HepG2 (cell line): ENCODE data around the gene ULK3. TPM values are rescaled to one million over a fixed set of nuclear protein-coding genes. Genes with fewer than 3 reads are reported as not detected.

ENCODE experiments used
- AHDC1 ChIP-seq: sonication (generic); formaldehyde crosslinking; IDR thresholded peaks from 2 replicates; pipeline ENCODE4 v1.5.1; 2020; ENCODE audit warnings: mild to moderate bottlenecking, missing genetic modification reagents, borderline replicate concordance
- ATF7 ChIP-seq, 2 experiments: fragments of 450-650 bp in 1 of 2; sonication (generic) in 1 of 2; formaldehyde crosslinking in 1 of 2; IDR thresholded peaks; 2 replicates each; pipeline versions ENCODE4 v1.4.0 to v1.6.1; 2016 to 2020; ENCODE audit warnings: antibody characterized with exemption in 1 of 2, mild to moderate bottlenecking in 1 of 2, missing genetic modification reagents in 1 of 2
- ELF3 ChIP-seq: IDR thresholded peaks from 2 replicates; pipeline ENCODE4 v1.6.1; 2016; ENCODE audit warnings: missing genetic modification reagents, missing compliant biosample characterization
- JUND ChIP-seq: sonication (generic); formaldehyde crosslinking; IDR thresholded peaks from 2 replicates; pipeline ENCODE4 v1.8.0; 2022; ENCODE audit warnings: mild to moderate bottlenecking, missing genetic modification reagents
- MTA1 ChIP-seq: sonication (generic); formaldehyde crosslinking; IDR thresholded peaks from 2 replicates; pipeline ENCODE4 v1.4.0; 2020; ENCODE audit warnings: missing genetic modification reagents, mild to moderate bottlenecking, borderline replicate concordance
- MXD3 ChIP-seq: IDR thresholded peaks from 2 replicates; pipeline ENCODE4 v1.6.1; 2016; ENCODE audit warnings: mild to moderate bottlenecking, missing biosample characterization, missing genetic modification reagents
- NCOA1 ChIP-seq: sonication (generic); formaldehyde crosslinking; IDR thresholded peaks from 2 replicates; pipeline ENCODE4 v1.9.0; 2021; ENCODE audit warnings: missing genetic modification reagents
- NR2F2 ChIP-seq: IDR thresholded peaks from 2 replicates; pipeline ENCODE4 v1.6.1; 2012; ENCODE audit warnings: low read depth, inconsistent platforms, borderline replicate concordance
- RARA ChIP-seq: IDR thresholded peaks from 2 replicates; pipeline ENCODE4 v1.6.1; 2016; ENCODE audit warnings: missing genetic modification reagents, missing compliant biosample characterization
- USF2 ChIP-seq, 2 experiments: sonication (generic) in 1 of 2; formaldehyde crosslinking in 1 of 2; IDR thresholded peaks; 2 replicates each; pipeline versions ENCODE4 v1.5.1 to v1.6.1; 2011 to 2020; ENCODE audit warnings: borderline replicate concordance in 1 of 2, low read depth in 1 of 2, low read length in 1 of 2, mild to moderate bottlenecking in 1 of 2, missing genetic modification reagents in 1 of 2, moderate library complexity in 1 of 2
- ZBTB10 ChIP-seq: sonication (generic); formaldehyde crosslinking; IDR thresholded peaks from 2 replicates; pipeline ENCODE4 v1.4.0; 2020; ENCODE audit warnings: missing genetic modification reagents, borderline replicate concordance
- ZFYVE20 ChIP-seq: sonication (generic); formaldehyde crosslinking; IDR thresholded peaks from 2 replicates; pipeline ENCODE4 v1.8.0; 2023; ENCODE audit warnings: low read depth, mild to moderate bottlenecking, moderate library complexity, missing genetic modification reagents, borderline replicate concordance
- ZNF264 ChIP-seq: sonication (generic); formaldehyde crosslinking; IDR thresholded peaks from 2 replicates; pipeline ENCODE4 v1.4.0; 2020; ENCODE audit warnings: missing genetic modification reagents
- ZNF501 ChIP-seq: sonication (generic); formaldehyde crosslinking; IDR thresholded peaks from 2 replicates; pipeline ENCODE4 v1.5.1; 2020; ENCODE audit warnings: mild to moderate bottlenecking, moderate library complexity, missing genetic modification reagents
- ZNF562 ChIP-seq: sonication (generic); formaldehyde crosslinking; IDR thresholded peaks from 2 replicates; pipeline ENCODE4 v1.8.0; 2022; ENCODE audit warnings: missing genetic modification reagents, borderline replicate concordance
- polyA plus RNA-seq, 8 experiments: library from polyadenylated mRNA; depleted of rRNA in 3 of 8; stranded (reverse) in 7 of 8; unstranded in 1 of 8; fragments of >200 nt; fragmentation: Illumina TruSeq in 4 of 8; extraction: Trizol in 4 of 8; gene quantifications; 2 replicates each; pipeline versions ENCODE4 v1.2.1 to v1.2.3, GENCODE V29; 2011 to 2016; ENCODE audit warnings: low read depth in 4 of 8, missing spikeins in 1 of 8, mixed read lengths in 1 of 8; ENCODE audit not compliant: insufficient read depth in 1 of 8
- total RNA-seq, 5 experiments: library from RNA; depleted of rRNA; stranded (reverse); fragments of >200 nt; fragmentation: Illumina TruSeq; extraction: Trizol; gene quantifications; 2 replicates each; pipeline ENCODE4 v1.2.3, GENCODE V29; 2016; ENCODE audit warnings: low read depth in 1 of 5

The ULK3 gene
- total and polyA plus RNA-seq, 2 of the 13 experiments (the other 11 are each of a cell fraction or from before 2014, with no cell fraction given) = 15.2 to 23.7 TPM

GRCh38 chr15:74842581-74843444 is at the start of gene ULK3 (continued):
- no peak for TF ChIP-seq AHDC1 (CRISPR knock-in tag)
- no peak for TF ChIP-seq RARA (CRISPR knock-in tag)
- TF ChIP-seq NR2F2 = no peak
- TF ChIP-seq ZNF562 (CRISPR knock-in tag) = no peak
- TF ChIP-seq ZNF501 = peak; percentile 66; the same call in 1 of the 2 replicates
- no peak for TF ChIP-seq NCOA1
- TF ChIP-seq ZBTB10 (CRISPR knock-in tag) = no peak
- 0 out of 2 replicates have a peak, but pooled peaks have one; percentile 37 for TF ChIP-seq JUND (CRISPR knock-in tag)
- no peak for TF ChIP-seq MXD3 (CRISPR knock-in tag)
- no peak for TF ChIP-seq ATF7 (IDR thresholded peaks at IDR 0.05)
- TF ChIP-seq ATF7 (CRISPR knock-in tag; IDR thresholded peaks at IDR 0.05) = no peak
- TF ChIP-seq MTA1 (CRISPR knock-in tag) = peak; percentile 46; the same call in 1 of the 2 replicates
- TF ChIP-seq ZNF264 = no peak
- no peak for TF ChIP-seq ELF3
- TF ChIP-seq ZFYVE20 (CRISPR knock-in tag) = no peak
- peak; percentile 55; the same call in 1 of the 2 replicates for TF ChIP-seq USF2 (IDR thresholded peaks at IDR 0.05; ENCODE audit: low read depth, low read length)
- TF ChIP-seq USF2 (CRISPR knock-in tag; IDR thresholded peaks at IDR 0.05; ENCODE audit: borderline replicate concordance) = peak; percentile 57; the same call in 1 of the 2 replicates
